Fibroblast of skin of left quadriceps (primary cell): ENCODE data around the gene SETD7.

ENCODE experiments used
- DNase-seq, 2 experiments: peaks; one replicate each; pipeline ENCODE4 v3.0.0-alpha.2; 2013; ENCODE audit warnings: low read depth in 2 of 2

Gene SETD7

GRCh38 chr4:139550724-139551429 is 5.1 kb downstream of the SETD7 start:
- no peak for DNase-seq

- no peak for DNase-seq
Measured at GRCh38 chr4:139547979-139548378, 8.0 kb downstream of the SETD7 start.

- DNase-seq = no peak
Measured at GRCh38 chr4:139540632-139541031, 15.4 kb downstream of the SETD7 start.

GRCh38 chr4:139540161-139540560 is 15.9 kb downstream of the SETD7 start:
- no peak for DNase-seq

- DNase-seq = no peak
Measured at GRCh38 chr4:139537292-139537691, 18.7 kb downstream of the SETD7 start.

GRCh38 chr4:139535871-139536234 is 20.2 kb downstream of the SETD7 start:
- DNase-seq = no peak

GRCh38 chr4:139535228-139535870 is 20.7 kb downstream of the SETD7 start:
- no peak for DNase-seq

GRCh38 chr4:139534287-139534950 is 21.6 kb downstream of the SETD7 start:
- DNase-seq = no peak

- DNase-seq = no peak
Measured at GRCh38 chr4:139533511-139533910, 22.5 kb downstream of the SETD7 start.

- no peak for DNase-seq
Measured at GRCh38 chr4:139532947-139533346, 23.1 kb downstream of the SETD7 start.

- DNase-seq = no peak
Measured at GRCh38 chr4:139530833-139531427, 25.1 kb downstream of the SETD7 start.

GRCh38 chr4:139528377-139529005 is 27.5 kb downstream of the SETD7 start:
- peak; percentile 67 to 71 for DNase-seq

GRCh38 chr4:139526928-139527327 is 29.1 kb downstream of the SETD7 start:
- no peak for DNase-seq

GRCh38 chr4:139525414-139525813 is 30.6 kb downstream of the SETD7 start:
- no peak for DNase-seq

- no peak for DNase-seq
Measured at GRCh38 chr4:139524062-139524631, 31.9 kb downstream of the SETD7 start.

GRCh38 chr4:139523076-139523475 is 32.9 kb downstream of the SETD7 start:
- DNase-seq = no peak

GRCh38 chr4:139522457-139522856 is 33.6 kb downstream of the SETD7 start:
- no peak for DNase-seq

- DNase-seq = no peak
Measured at GRCh38 chr4:139521754-139522401, 34.1 kb downstream of the SETD7 start.

- no peak for DNase-seq
Measured at GRCh38 chr4:139515531-139515958, 40.5 kb downstream of the SETD7 start.

- DNase-seq = no peak
Measured at GRCh38 chr4:139514382-139515059, 41.5 kb downstream of the SETD7 start.

- no peak for DNase-seq
Measured at GRCh38 chr4:139511320-139511719, 44.7 kb downstream of the SETD7 start.
